BLaER1 treated with 17β-estradiol and CSF1 and Interleukin-3, amounts not matched to agents 10 nM and 100 nM (cell line): ENCODE results near the gene LINGO1.

ENCODE experiments used
- H3K27ac ChIP-seq, 11 experiments: shearing (Covaris generic); formaldehyde crosslinking; 2 replicates each; pipeline ENCODE4 v1.8.1; 2022
- H3K27me3 ChIP-seq, 11 experiments: shearing (Covaris generic); formaldehyde crosslinking; 2 replicates each; pipeline ENCODE4 v1.8.1; 2022
- H3K36me3 ChIP-seq, 11 experiments: shearing (Covaris generic); formaldehyde crosslinking; 2 replicates each; pipeline ENCODE4 v1.8.1; 2022
- H3K4me1 ChIP-seq, 10 experiments: shearing (Covaris generic); formaldehyde crosslinking; 2 replicates each; pipeline ENCODE4 v1.8.1; 2022
- H3K4me2 ChIP-seq, 11 experiments: shearing (Covaris generic); formaldehyde crosslinking; 2 replicates each; pipeline ENCODE4 v1.8.1; 2022
- H3K4me3 ChIP-seq, 10 experiments: shearing (Covaris generic); formaldehyde crosslinking; 2 replicates each; pipeline ENCODE4 v1.8.1; 2022
- H3K9ac ChIP-seq, 11 experiments: shearing (Covaris generic); formaldehyde crosslinking; 2 replicates each; pipeline ENCODE4 v1.8.1; 2022
- H3K9me3 ChIP-seq, 11 experiments: shearing (Covaris generic); formaldehyde crosslinking; replicated peaks in 1 of 11; 2 replicates each; pipeline ENCODE4 v1.8.1; 2022
- H4K20me1 ChIP-seq, 11 experiments: shearing (Covaris generic); formaldehyde crosslinking; 2 replicates each; pipeline ENCODE4 v1.8.1; 2022
- Cebpa-rat ChIP-seq, 11 experiments: shearing (Covaris generic); IDR thresholded peaks; 2 replicates each; pipeline ENCODE4 v1.8.1; 2022

The LINGO1 gene

GRCh38 chr15:77574521-77575202 is 58.0 kb downstream of the LINGO1 start:
- Histone ChIP-seq H3K4me2 (peak overlapping the region in 8 of 11 experiments; percentile 5 to 73 (median 64); a peak in 14 of 22 replicates), H3K4me1 (peaks cover 16 to 78% (median 57%) of the 10 kb centered on the region in 10 experiments), H3K27ac (peak overlapping the region in 3 of 11 experiments; percentile 14 to 37 (median 32); a peak in 4 of 22 replicates), H3K36me3 (no peaks in the 10 kb centered on the region), H4K20me1 (no peaks in the 10 kb centered on the region), H3K9ac (peak overlapping the region in 2 of 11 experiments; percentile 3 to 20; a peak in 1 of 22 replicates), H3K9me3 (no peaks in the 10 kb centered on the region), H3K27me3 (peaks cover 0 to 4% (median 0%) of the 10 kb centered on the region in 11 experiments; a peak in 1 of 22 replicates), H3K4me3 (no peak overlapping the region)
- no peak for TF ChIP-seq Cebpa-rat (IDR thresholded peaks at IDR 0.05)

GRCh38 chr15:77573802-77574201 is 58.9 kb downstream of the LINGO1 start:
- Histone ChIP-seq H3K4me1 (peaks cover 17 to 78% (median 57%) of the 10 kb centered on the region in 10 experiments), H3K27me3 (peaks cover 0 to 1% (median 0%) of the 10 kb centered on the region in 11 experiments; a peak in 1 of 22 replicates), H3K27ac (peak overlapping the region in 1 of 11 experiments; percentile 14; a peak in 1 of 22 replicates), H4K20me1 (no peaks in the 10 kb centered on the region), H3K9ac (0 out of 22 replicates have a peak overlapping the region, but pooled peaks of 2 of the 11 experiments have one; percentile 3 to 20), H3K4me2 (peak overlapping the region in 8 of 11 experiments; percentile 21 to 73 (median 64); a peak in 16 of 22 replicates), H3K4me3 (no peak overlapping the region), H3K36me3 (no peaks in the 10 kb centered on the region), H3K9me3 (no peaks in the 10 kb centered on the region)
- no peak for TF ChIP-seq Cebpa-rat (IDR thresholded peaks at IDR 0.05)

- Histone ChIP-seq H3K9ac (no peak overlapping the region), H3K36me3 (no peaks in the 10 kb centered on the region), H3K9me3 (no peaks in the 10 kb centered on the region), H3K4me1 (peaks cover 4 to 73% (median 51%) of the 10 kb centered on the region in 10 experiments), H3K27ac (0 out of 22 replicates have a peak overlapping the region, but pooled peaks of 1 of the 11 experiments have one; percentile 6), H3K4me3 (no peak overlapping the region), H4K20me1 (no peaks in the 10 kb centered on the region), H3K27me3 (no peaks in the 10 kb centered on the region), H3K4me2 (no peak overlapping the region)
- no peak for TF ChIP-seq Cebpa-rat (IDR thresholded peaks at IDR 0.05)
Measured at GRCh38 chr15:77572186-77572585, 60.5 kb downstream of the LINGO1 start.

GRCh38 chr15:77571741-77572140 is 61.0 kb downstream of the LINGO1 start:
- Histone ChIP-seq H3K9ac (no peak overlapping the region), H3K4me2 (no peak overlapping the region), H3K4me1 (peaks cover 4 to 68% (median 47%) of the 10 kb centered on the region in 10 experiments; a peak in 19 of 20 replicates), H3K36me3 (no peaks in the 10 kb centered on the region), H3K27me3 (no peaks in the 10 kb centered on the region), H3K27ac (no peak overlapping the region), H4K20me1 (no peaks in the 10 kb centered on the region), H3K4me3 (no peak overlapping the region), H3K9me3 (no peaks in the 10 kb centered on the region)
- TF ChIP-seq Cebpa-rat (IDR thresholded peaks at IDR 0.05): no peak

GRCh38 chr15:77571181-77571580 is 61.5 kb downstream of the LINGO1 start:
- Histone ChIP-seq H3K4me3 (no peak overlapping the region), H3K27ac (no peak overlapping the region)
- no peak for TF ChIP-seq Cebpa-rat (IDR thresholded peaks at IDR 0.05)

GRCh38 chr15:77569729-77570125 is 63.0 kb downstream of the LINGO1 start:
- no peaks in the 10 kb centered on the region for H3K27me3 ChIP-seq
- H3K9ac ChIP-seq: peak overlapping the region in 4 of 11 experiments; percentile 16 to 35 (median 26); a peak in 4 of 22 replicates
- H3K36me3 ChIP-seq: no peaks in the 10 kb centered on the region
- peak overlapping the region in 10 of 11 experiments; percentile 7 to 51 (median 34); a peak in 12 of 22 replicates for H3K4me2 ChIP-seq
- no peaks in the 10 kb centered on the region for H3K9me3 ChIP-seq
- peaks cover 4 to 50% (median 34%) of the 10 kb centered on the region in 10 experiments; a peak in 19 of 20 replicates for H3K4me1 ChIP-seq
- no peaks in the 10 kb centered on the region for H4K20me1 ChIP-seq
- TF ChIP-seq Cebpa-rat (IDR thresholded peaks at IDR 0.05): no peak; a peak in 1 of 22 replicates
- peak overlapping the region in 3 of 11 experiments; percentile 7 to 34 (median 17); a peak in 2 of 22 replicates for H3K27ac ChIP-seq
- H3K4me3 ChIP-seq: no peak overlapping the region

More at GRCh38 chr15:77571181-77571580, 61.5 kb downstream of the LINGO1 start:
- no peak overlapping the region for H3K4me2 ChIP-seq
- H3K27me3 ChIP-seq: no peaks in the 10 kb centered on the region
- no peak overlapping the region for H3K9ac ChIP-seq
- H3K9me3 ChIP-seq: no peaks in the 10 kb centered on the region
- no peaks in the 10 kb centered on the region for H3K36me3 ChIP-seq
- H3K4me1 ChIP-seq: peaks cover 4 to 63% (median 44%) of the 10 kb centered on the region in 10 experiments; a peak in 19 of 20 replicates
- H4K20me1 ChIP-seq: no peaks in the 10 kb centered on the region

GRCh38 chr15:77568973-77569728 is 63.6 kb downstream of the LINGO1 start:
- Histone ChIP-seq H3K27me3 (no peaks in the 10 kb centered on the region), H3K4me1 (peaks cover 4 to 44% (median 28%) of the 10 kb centered on the region in 10 experiments; a peak in 19 of 20 replicates), H4K20me1 (no peaks in the 10 kb centered on the region), H3K9ac (peak overlapping the region in 4 of 11 experiments; percentile 16 to 35 (median 26); a peak in 4 of 22 replicates), H3K4me2 (peak overlapping the region in 10 of 11 experiments; percentile 7 to 51 (median 36); a peak in 13 of 22 replicates), H3K9me3 (no peaks in the 10 kb centered on the region), H3K27ac (peak overlapping the region in 3 of 11 experiments; percentile 7 to 34 (median 17); a peak in 2 of 22 replicates), H3K36me3 (no peaks in the 10 kb centered on the region), H3K4me3 (no peak overlapping the region)
- peak in 4 of 11 experiments; percentile 12 to 62 (median 47); a peak in 4 of 22 replicates for TF ChIP-seq Cebpa-rat (IDR thresholded peaks at IDR 0.05)

- H3K4me2 ChIP-seq: peak overlapping the region in 7 of 11 experiments; percentile 5 to 48 (median 38); a peak in 12 of 22 replicates
- H3K9me3 ChIP-seq: no peaks in the 10 kb centered on the region
- no peak overlapping the region for H3K4me3 ChIP-seq
- H3K27ac ChIP-seq: 0 out of 22 replicates have a peak overlapping the region, but pooled peaks of 1 of the 11 experiments have one; percentile 27
- H3K36me3 ChIP-seq: no peaks in the 10 kb centered on the region
- TF ChIP-seq Cebpa-rat (IDR thresholded peaks at IDR 0.05): no peak
- H4K20me1 ChIP-seq: no peaks in the 10 kb centered on the region
- H3K9ac ChIP-seq: no peak overlapping the region
- H3K4me1 ChIP-seq: peaks cover 4 to 36% (median 20%) of the 10 kb centered on the region in 10 experiments; a peak in 18 of 20 replicates
- H3K27me3 ChIP-seq: no peaks in the 10 kb centered on the region
Measured at GRCh38 chr15:77568014-77568972, 64.4 kb downstream of the LINGO1 start.
